GM04503 (cell line): ENCODE measurements around the gene MAP1A.

Experiments
- DNase-seq: peaks from one replicate; pipeline ENCODE4 v3.0.0-alpha.2; 2012; ENCODE audit warnings: low read depth

MAP1A gene

DNA sequence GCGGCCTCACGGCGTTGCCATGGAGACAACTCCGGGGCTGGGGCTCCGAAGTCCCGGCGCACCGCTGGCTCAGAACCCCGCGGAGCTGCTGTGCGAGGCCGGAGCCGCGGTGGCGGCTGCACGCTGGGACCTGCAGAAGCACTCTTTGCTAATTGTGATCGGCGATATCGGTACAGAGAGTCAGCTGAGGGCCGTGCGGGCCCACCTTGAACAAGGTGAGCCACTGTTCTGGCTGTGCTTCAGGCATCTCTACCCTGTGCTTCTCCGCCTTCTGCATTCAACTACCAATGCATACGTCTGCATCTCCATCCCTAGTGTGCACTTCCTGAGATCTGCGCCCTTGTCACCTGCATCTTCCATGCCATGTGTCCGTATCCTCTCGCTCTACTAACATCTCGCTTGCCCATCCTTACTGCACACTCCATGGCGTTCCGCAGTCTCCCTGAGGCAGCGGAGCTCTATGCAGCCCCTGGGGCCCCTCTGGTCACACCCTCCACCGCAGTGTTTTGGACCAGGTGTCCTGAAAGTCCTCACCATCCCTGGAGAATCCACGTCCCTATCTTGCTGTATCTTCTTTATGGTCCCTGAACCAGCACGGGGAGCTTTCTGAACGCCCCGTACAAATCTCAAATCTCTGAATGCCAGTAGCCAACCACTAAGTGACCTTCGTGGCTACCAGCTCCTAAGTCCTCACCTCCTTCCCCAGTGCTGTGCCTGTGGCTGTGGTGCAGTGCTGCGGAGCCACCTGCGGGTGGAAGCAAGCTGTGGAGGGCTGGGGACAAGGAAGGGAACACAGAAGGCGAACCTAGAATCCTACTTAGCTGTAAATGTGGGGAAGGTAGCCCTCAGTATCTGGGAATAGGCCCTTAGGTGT lies 6.2 kb upstream of the MAP1A start:
- DNase-seq = no peak

DNA sequence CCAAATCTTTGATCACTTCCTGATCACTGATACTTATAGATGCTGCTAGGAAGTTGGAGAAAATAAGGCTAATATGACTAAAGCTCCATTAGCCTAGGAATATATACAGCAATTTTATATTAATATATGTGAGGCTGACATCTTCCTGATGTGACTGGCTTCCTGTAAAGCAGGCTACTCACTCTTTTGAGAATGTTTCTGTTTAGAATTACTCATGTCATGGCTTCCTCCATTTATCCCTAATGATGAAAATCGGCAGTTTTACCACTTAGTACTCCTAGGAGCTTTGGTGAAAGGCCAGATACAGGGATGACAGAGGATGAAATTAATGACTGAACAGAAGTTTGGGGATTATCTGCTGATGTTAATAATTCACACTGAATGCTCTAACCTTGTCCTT lies 3.9 kb upstream of the MAP1A start:
- DNase-seq = no peak

DNA sequence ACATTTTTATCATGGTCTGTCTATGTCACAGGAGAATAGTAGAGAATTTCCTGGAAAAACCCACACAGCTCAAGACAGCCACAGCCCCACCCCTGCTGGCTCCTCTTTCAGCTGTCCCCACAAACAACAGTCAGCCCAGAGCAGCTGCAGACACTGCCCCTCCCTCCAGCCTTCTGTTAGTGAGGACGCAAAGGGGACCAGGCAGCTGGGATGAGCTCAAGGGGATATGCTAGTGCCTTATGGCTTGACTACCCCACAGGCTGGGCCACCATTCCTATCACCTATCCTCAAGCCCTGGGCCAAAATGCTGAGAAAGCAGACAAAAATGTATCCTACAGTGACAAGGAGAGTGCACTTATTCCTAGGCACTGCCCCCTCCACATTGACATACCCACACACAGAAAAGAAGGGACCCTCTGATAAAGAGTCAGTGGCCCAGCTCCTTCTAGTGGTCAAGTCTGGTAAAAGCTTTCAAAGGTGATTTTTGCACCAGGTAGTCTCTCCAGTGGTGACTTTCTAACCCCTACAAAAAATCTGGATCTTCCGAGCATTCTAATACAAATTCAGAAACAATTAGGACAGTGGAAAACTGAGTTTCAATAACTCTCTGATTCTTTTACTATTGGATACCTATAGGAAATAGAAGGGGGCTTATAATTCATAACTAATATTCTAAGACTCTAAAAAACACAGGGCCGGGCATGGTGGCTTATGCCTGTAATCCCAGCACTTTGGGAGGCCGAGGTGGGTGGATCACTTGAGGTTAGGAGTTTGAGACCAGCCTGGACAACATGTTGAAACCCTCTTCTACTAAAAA lies 3.0 kb upstream of the MAP1A start:
- DNase-seq = no peak

DNA sequence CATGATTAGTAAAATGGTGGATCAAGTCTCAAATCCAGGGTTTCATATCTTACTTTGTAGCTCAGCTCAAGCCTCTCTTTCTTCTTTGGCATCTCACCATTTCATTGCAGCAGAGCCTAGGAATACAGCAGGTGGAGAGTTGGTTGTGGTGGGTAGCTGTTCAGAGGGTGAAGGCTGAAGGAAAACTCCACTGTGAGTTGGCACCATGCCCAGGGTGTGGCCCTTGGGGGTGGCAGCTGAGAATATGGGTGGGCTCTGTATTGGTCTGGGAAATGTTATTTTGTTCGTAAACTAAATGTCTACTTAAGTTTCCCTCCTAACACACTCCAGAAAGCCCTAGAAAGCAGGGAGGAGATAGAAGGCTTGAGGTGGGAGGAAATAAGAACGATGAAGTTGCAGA lies 1.7 kb upstream of the MAP1A start:
- DNase-seq = no peak

DNA sequence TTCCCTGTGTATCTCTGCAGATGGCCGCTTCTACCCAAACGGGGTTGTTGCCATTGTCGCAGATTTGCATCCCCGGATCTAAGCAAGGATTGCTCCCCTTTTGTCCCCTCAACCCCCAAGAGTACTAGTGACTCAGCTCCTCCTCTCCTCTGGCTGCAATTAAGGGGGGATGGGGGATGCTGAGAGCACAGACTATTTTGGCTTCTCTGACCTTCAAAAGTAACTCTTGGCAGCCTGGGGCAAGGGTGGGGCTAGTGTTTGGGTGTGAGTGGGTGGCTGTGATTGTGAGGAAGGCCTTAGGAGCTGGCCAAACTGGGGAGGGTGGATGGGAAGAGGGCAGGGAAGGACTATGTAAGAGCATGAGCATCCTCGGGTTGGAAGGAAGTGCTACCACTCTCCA lies 1.2 kb upstream of the MAP1A start:
- peak; percentile 61 for DNase-seq

DNA sequence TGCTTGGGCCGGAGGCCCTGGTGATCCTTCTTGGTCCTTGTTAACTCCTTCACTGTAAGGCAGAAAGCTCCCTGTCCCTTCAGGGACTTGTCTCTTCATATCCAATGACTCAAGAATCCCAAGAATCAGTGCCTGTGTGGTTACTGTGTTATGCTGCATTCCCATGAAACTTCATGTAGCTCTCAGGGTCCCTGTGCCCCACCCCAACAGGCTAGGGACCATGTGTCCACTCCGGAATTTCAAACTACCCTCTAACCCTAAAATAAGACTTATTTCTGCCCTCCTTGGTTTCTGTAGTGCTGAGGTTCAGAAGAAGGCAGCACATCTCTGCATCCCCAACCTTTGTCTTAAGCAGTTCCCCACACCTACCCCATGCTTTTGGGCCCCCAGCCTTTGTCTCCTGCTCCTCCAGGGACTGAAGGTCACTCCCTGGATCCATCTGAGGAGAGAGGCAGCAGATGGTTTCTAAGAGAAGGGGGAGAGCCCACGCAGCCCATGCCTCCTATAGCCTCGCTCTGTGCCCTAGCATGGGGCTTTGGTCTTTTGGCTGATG lies 531 bp upstream of the MAP1A start:
- DNase-seq = no peak

DNA sequence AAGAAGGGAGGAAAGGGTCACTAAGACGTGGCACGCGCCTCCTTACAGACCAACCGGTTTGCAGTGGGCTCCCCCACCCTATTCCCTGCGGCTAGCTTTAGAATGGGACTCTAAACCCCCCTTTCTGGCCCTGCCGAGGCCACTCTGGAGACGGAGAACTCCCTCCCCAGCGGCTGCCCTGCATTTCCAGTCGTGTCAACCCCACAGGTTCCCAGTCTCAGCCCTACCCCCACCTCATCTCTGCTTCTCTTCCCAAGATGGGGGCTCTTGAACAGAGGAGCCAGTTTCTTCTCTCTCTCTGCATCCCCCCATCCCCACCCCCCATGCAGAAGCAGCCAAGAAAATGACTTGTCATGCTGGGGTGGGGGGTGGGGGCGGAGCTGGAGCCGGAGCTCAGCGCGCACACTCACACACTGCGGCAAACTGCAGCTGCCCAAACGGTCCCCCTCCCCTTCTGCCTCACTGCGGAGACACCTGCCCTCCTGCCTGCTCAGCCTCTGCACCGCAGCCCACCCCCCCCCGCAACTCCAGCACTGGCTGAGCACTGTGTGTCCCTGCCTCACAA lies 871 bp downstream of the MAP1A start:
- no peak for DNase-seq

DNA sequence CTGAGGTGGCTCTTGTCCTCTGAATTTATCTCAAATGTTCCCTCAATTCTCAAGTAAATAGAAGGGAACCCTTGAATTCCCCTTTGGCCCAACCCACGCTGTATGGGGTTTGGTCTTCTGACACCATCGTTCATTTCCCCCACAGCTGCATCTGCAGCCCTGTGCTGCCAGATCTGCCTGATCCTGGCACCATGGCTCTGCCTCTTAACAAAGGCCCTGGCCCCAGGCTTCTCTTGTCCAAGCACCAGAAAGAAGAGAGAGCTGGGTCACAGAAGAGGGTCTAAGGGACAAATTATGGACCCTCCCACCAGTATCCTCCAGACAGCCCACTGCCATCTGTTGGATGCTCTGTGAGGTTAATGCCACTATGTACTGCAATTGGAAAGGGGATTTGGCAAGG lies 1.8 kb downstream of the MAP1A start:
- no peak for DNase-seq

DNA sequence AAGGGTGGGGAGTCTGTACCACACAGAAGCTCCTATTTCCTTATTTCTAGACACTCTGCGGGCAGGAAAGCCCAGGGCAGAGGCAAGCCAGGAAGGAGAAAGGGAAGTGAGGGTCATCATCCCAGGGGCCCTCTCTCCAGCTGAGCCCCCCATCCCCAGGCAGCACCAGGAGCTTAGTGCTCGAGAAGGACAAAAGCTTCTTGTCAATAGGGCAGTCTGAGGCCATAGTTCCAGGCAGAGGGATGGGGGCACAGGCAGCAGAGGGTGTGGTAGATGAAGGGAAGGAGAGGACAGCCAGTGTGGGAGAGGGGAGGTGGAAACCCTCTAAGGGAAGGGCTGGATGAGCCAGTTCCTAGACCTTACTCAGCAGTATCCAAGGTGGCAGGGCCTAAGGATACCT lies 2.7 kb downstream of the MAP1A start:
- no peak for DNase-seq

DNA sequence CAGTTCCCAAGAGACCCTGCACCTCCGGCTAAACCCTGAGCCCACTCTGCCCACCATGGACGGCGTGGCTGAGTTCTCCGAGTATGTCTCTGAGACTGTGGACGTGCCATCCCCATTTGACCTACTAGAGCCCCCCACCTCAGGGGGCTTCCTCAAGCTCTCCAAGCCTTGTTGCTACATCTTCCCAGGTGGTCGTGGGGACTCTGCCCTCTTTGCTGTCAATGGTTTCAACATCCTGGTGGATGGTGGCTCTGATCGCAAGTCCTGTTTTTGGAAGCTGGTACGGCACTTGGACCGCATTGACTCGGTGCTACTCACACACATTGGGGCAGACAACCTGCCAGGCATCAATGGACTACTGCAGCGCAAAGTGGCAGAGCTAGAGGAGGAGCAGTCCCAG lies 4.0 kb downstream of the MAP1A start:
- no peak for DNase-seq

DNA sequence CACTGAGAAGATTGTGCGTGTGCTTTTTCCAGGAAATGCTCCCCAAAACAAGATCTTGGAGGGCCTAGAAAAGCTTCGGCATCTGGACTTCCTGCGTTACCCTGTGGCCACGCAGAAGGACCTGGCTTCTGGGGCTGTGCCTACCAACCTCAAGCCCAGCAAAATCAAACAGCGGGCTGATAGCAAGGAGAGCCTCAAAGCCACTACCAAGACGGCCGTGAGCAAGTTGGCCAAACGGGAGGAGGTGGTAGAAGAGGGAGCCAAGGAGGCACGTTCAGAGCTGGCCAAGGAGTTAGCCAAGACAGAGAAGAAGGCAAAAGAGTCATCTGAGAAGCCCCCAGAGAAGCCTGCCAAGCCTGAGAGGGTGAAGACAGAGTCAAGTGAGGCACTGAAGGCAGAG lies 4.8 kb downstream of the MAP1A start:
- DNase-seq = no peak

DNA sequence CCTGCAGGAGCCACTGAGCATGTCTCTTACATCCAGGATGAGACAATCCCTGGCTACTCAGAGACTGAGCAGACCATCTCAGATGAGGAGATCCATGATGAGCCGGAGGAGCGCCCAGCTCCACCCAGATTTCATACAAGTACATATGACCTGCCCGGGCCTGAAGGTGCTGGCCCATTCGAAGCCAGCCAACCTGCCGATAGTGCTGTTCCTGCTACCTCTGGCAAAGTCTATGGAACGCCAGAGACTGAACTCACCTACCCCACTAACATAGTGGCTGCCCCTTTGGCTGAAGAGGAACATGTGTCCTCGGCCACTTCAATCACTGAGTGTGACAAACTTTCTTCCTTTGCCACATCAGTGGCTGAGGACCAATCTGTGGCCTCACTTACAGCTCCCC lies 6.2 kb downstream of the MAP1A start:
- DNase-seq = no peak

DNA sequence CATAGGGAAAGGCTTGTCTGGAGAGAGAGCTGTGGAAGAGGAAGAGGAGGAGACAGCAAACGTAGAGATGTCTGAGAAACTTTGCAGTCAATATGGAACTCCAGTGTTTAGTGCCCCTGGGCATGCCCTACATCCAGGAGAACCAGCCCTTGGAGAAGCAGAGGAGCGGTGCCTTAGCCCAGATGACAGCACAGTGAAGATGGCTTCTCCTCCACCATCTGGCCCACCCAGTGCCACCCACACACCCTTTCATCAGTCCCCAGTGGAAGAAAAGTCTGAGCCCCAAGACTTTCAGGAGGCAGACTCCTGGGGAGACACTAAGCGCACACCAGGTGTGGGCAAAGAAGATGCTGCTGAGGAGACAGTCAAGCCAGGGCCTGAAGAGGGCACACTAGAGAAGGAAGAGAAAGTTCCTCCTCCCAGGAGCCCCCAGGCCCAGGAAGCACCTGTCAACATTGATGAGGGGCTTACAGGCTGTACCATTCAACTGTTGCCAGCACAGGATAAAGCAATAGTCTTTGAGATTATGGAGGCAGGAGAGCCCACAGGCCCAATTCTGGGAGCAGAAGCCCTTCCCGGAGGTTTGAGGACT lies 6.9 kb downstream of the MAP1A start:
- no peak for DNase-seq

DNA sequence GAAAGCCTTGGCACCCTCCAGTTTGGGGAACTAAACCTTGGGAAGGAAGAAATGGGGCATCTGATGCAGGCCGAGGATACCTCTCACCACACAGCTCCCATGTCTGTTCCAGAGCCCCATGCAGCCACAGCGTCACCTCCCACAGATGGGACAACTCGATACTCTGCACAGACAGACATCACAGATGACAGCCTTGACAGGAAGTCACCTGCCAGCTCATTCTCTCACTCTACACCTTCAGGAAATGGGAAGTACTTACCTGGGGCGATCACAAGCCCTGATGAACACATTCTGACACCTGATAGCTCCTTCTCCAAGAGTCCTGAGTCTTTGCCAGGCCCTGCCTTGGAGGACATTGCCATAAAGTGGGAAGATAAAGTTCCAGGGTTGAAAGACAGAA lies 7.7 kb downstream of the MAP1A start:
- DNase-seq = no peak

DNA sequence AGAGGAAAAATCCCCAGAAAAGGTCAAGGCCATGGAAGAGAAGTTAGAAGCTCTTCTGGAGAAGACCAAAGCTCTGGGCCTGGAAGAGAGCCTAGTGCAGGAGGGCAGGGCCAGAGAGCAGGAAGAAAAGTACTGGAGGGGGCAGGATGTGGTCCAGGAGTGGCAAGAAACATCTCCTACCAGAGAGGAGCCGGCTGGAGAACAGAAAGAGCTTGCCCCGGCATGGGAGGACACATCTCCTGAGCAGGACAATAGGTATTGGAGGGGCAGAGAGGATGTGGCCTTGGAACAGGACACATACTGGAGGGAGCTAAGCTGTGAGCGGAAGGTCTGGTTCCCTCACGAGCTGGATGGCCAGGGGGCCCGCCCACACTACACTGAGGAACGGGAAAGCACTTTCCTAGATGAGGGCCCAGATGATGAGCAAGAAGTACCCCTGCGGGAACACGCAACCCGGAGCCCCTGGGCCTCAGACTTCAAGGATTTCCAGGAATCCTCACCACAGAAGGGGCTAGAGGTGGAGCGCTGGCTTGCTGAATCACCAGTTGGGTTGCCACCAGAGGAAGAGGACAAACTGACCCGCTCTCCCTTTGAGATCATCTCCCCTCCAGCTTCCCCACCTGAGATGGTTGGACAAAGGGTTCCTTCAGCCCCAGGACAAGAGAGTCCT lies 9.0 kb downstream of the MAP1A start:
- no peak for DNase-seq

DNA sequence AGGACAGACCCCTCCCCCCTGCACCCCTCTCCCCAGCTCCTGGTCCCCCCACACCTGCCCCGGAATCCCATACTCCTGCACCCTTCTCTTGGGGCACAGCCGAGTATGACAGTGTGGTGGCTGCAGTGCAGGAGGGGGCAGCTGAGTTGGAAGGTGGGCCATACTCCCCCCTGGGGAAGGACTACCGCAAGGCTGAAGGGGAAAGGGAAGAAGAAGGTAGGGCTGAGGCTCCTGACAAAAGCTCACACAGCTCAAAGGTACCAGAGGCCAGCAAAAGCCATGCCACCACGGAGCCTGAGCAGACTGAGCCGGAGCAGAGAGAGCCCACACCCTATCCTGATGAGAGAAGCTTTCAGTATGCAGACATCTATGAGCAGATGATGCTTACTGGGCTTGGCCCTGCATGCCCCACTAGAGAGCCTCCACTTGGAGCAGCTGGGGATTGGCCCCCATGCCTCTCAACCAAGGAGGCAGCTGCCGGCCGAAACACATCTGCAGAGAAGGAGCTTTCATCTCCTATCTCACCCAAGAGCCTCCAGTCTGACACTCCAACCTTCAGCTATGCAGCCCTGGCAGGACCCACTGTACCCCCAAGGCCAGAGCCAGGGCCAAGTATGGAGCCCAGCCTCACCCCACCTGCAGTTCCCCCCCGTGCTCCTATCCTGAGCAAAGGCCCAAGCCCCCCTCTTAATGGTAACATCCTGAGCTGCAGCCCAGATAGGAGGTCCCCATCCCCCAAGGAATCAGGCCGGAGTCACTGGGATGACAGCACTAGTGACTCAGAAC lies 9.8 kb downstream of the MAP1A start:
- DNase-seq = no peak

DNA sequence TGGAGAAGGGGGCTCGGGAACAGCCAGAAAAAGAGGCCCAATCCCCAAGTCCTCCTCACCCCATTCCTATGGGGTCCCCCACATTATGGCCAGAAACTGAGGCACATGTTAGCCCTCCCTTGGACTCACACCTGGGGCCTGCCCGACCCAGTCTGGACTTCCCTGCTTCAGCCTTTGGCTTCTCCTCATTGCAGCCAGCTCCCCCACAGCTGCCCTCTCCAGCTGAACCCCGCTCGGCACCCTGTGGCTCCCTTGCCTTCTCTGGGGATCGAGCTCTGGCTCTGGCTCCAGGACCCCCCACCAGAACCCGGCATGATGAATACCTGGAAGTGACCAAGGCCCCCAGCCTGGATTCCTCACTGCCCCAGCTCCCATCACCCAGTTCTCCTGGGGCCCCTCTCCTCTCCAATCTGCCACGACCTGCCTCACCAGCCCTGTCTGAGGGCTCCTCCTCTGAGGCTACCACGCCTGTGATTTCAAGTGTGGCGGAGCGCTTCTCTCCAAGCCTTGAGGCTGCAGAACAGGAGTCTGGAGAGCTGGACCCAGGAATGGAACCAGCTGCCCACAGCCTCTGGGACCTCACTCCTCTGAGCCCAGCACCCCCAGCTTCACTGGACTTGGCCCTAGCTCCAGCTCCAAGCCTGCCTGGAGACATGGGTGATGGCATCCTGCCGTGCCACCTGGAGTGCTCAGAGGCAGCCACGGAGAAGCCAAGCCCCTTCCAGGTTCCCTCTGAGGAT lies 10.6 kb downstream of the MAP1A start:
- no peak for DNase-seq

DNA sequence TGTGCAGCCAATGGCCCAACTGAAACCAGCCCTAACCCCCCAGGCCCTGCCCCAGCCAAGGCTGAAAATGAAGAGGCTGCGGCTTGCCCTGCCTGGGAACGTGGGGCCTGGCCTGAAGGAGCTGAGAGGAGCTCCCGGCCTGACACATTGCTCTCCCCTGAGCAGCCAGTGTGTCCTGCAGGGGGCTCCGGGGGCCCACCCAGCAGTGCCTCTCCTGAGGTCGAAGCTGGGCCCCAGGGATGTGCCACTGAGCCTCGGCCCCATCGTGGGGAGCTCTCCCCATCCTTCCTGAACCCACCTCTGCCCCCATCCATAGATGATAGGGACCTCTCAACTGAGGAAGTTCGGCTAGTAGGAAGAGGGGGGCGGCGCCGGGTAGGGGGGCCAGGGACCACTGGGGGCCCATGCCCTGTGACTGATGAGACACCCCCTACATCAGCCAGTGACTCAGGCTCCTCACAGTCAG lies 11.2 kb downstream of the MAP1A start:
- DNase-seq = no peak

DNA sequence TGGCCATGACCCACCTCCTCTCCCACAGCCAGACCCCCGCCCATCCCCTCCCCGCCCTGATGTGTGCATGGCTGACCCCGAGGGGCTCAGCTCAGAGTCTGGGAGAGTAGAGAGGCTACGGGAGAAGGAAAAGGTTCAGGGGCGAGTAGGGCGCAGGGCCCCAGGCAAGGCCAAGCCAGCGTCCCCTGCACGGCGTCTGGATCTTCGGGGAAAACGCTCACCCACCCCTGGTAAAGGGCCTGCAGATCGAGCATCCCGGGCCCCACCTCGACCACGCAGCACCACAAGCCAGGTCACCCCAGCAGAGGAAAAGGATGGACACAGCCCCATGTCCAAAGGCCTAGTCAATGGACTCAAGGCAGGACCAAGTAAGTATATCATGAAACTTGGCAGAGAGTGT lies 11.7 kb downstream of the MAP1A start:
- DNase-seq = no peak
